SK-N-SH treated with all-trans-retinoic acid at 6 μM for 48 hours (cell line): ENCODE results near the gene NKTR.

Experiments used
- ATAC-seq: fragments of 200-7000 bp; cut with Tn5 transposase; 3 replicates; pipeline ENCODE4 v1.9.1; 2020; ENCODE audit warnings: mild to moderate bottlenecking, moderate library complexity
- ARNTL ChIP-seq: fragments of 450-650 bp; formaldehyde crosslinking; IDR thresholded peaks from 2 replicates; pipeline ENCODE4 v1.5.0; 2020; ENCODE audit warnings: low read depth, mild to moderate bottlenecking, moderate library complexity, borderline replicate concordance
- BACH2 ChIP-seq: fragments of 250-450 bp; sonication (Bioruptor Pico); IDR thresholded peaks from 2 replicates; pipeline ENCODE4 v1.9.0; 2021; ENCODE audit warnings: mild to moderate bottlenecking, borderline replicate concordance
- CSDC2 ChIP-seq: fragments of 250-450 bp; sonication (Bioruptor Pico); IDR thresholded peaks from 2 replicates; pipeline ENCODE4 v1.5.0; 2020; ENCODE audit warnings: mild to moderate bottlenecking, moderate library complexity
- CSRNP3 ChIP-seq: fragments of 250-450 bp; sonication (Bioruptor Pico); IDR thresholded peaks from 2 replicates; pipeline ENCODE4 v1.5.1; 2021; ENCODE audit warnings: mild to moderate bottlenecking, moderate library complexity
- ESRRG ChIP-seq: fragments of 250-450 bp; sonication (Bioruptor Pico); IDR thresholded peaks from 2 replicates; pipeline ENCODE4 v1.6.1; 2021; ENCODE audit warnings: mild to moderate bottlenecking
- GLIS3 ChIP-seq: fragments of 250-450 bp; sonication (Bioruptor Pico); IDR thresholded peaks from 2 replicates; pipeline ENCODE4 v1.5.0; 2020; ENCODE audit warnings: mild to moderate bottlenecking, moderate library complexity
- ISL1 ChIP-seq: fragments of 250-450 bp; sonication (Bioruptor Pico); IDR thresholded peaks from 2 replicates; pipeline ENCODE4 v2.1.2; 2022; ENCODE audit warnings: mild to moderate bottlenecking, moderate library complexity
- OSR1 ChIP-seq: fragments of 250-450 bp; sonication (Bioruptor Pico); IDR thresholded peaks from 2 replicates; pipeline ENCODE4 v1.8.0; 2022; ENCODE audit warnings: moderate library complexity, mild to moderate bottlenecking, inconsistent platforms
- PATZ1 ChIP-seq: fragments of 250-450 bp; sonication (Bioruptor Pico); IDR thresholded peaks from 2 replicates; pipeline ENCODE4 v1.8.0; 2020; ENCODE audit warnings: mild to moderate bottlenecking, moderate library complexity, borderline replicate concordance
- POU6F1 ChIP-seq: fragments of 250-450 bp; sonication (Bioruptor Pico); IDR thresholded peaks from 2 replicates; pipeline ENCODE4 v1.8.0; 2021; ENCODE audit warnings: low read depth, mild to moderate bottlenecking, moderate library complexity, borderline replicate concordance
- RARB ChIP-seq: fragments of 250-450 bp; sonication (Bioruptor Pico); IDR thresholded peaks from 2 replicates; pipeline ENCODE4 v1.8.0; 2021; ENCODE audit warnings: mild to moderate bottlenecking, moderate library complexity
- SNAI2 ChIP-seq: fragments of 250-450 bp; sonication (Bioruptor Pico); IDR thresholded peaks from 2 replicates; pipeline ENCODE4 v1.5.0; 2020; ENCODE audit warnings: mild to moderate bottlenecking, moderate library complexity
- TCF4 ChIP-seq: fragments of 250-450 bp; sonication (Bioruptor Pico); IDR thresholded peaks from 2 replicates; pipeline ENCODE4 v1.8.0; 2021; ENCODE audit warnings: mild to moderate bottlenecking, moderate library complexity, borderline replicate concordance
- TOX ChIP-seq: fragments of 250-450 bp; sonication (Bioruptor Pico); IDR thresholded peaks from 2 replicates; pipeline ENCODE4 v1.8.0; 2021; ENCODE audit warnings: mild to moderate bottlenecking, moderate library complexity, borderline replicate concordance
- TSHZ2 ChIP-seq: fragments of 250-450 bp; sonication (Bioruptor Pico); IDR thresholded peaks from 2 replicates; pipeline ENCODE4 v1.5.0; 2020; ENCODE audit warnings: mild to moderate bottlenecking, moderate library complexity
- ZC3H10 ChIP-seq: fragments of 250-450 bp; sonication (Bioruptor Pico); IDR thresholded peaks from 2 replicates; pipeline ENCODE4 v1.5.1; 2021; ENCODE audit warnings: mild to moderate bottlenecking, moderate library complexity
- ZFP3 ChIP-seq: fragments of 250-450 bp; sonication (Bioruptor Pico); IDR thresholded peaks from 2 replicates; pipeline ENCODE4 v1.5.0; 2020; ENCODE audit warnings: mild to moderate bottlenecking, moderate library complexity
- ZFP30 ChIP-seq: fragments of 450-650 bp; formaldehyde crosslinking; IDR thresholded peaks from 2 replicates; pipeline ENCODE4 v1.5.0; 2022; ENCODE audit warnings: mild to moderate bottlenecking, moderate library complexity
- ZNF565 ChIP-seq: fragments of 450-650 bp; formaldehyde crosslinking; conservative IDR thresholded peaks from 2 replicates; pipeline ENCODE4 v1.5.0; 2020; ENCODE audit warnings: low read depth, mild to moderate bottlenecking, moderate library complexity
- ZNF70 ChIP-seq: fragments of 450-650 bp; formaldehyde crosslinking; IDR thresholded peaks from 2 replicates; pipeline ENCODE4 v1.5.0; 2020; ENCODE audit warnings: mild to moderate bottlenecking, moderate library complexity

NKTR gene

GRCh38 chr3:42686832-42687650, 86.6 kb downstream of the NKTR start (continued):
- TF ChIP-seq TSHZ2 (CRISPR knock-in tag), result no peak

GRCh38 chr3:42688016-42688415, 87.5 kb downstream of the NKTR start:
- TF ChIP-seq TOX (CRISPR knock-in tag) (no peak), ZFP3 (CRISPR knock-in tag) (no peak), TCF4 (no peak), ISL1 (CRISPR knock-in tag) (no peak), ESRRG (CRISPR knock-in tag) (no peak), RARB (CRISPR knock-in tag) (no peak), POU6F1 (CRISPR knock-in tag) (no peak), ZC3H10 (CRISPR knock-in tag) (no peak), CSRNP3 (CRISPR knock-in tag) (no peak), ZNF565 (CRISPR knock-in tag) (no peak), GLIS3 (CRISPR knock-in tag) (no peak)
- ATAC-seq, result no peak

GRCh38 chr3:42688487-42689420, 88.3 kb downstream of the NKTR start:
- ATAC-seq, result no peak
- TF ChIP-seq POU6F1 (CRISPR knock-in tag) (no peak), ZNF70 (CRISPR knock-in tag) (no peak), OSR1 (no peak), CSDC2 (no peak), ISL1 (CRISPR knock-in tag) (no peak), GLIS3 (CRISPR knock-in tag) (no peak), BACH2 (CRISPR knock-in tag) (no peak), CSRNP3 (CRISPR knock-in tag) (no peak), SNAI2 (CRISPR knock-in tag) (no peak), ARNTL (CRISPR knock-in tag) (no peak), RARB (CRISPR knock-in tag) (no peak), PATZ1 (CRISPR knock-in tag) (no peak), ZFP30 (CRISPR knock-in tag) (no peak), TSHZ2 (CRISPR knock-in tag) (no peak), ZFP3 (CRISPR knock-in tag) (no peak)
